A549 (cell line): ENCODE measurements around the gene TMEM176B. TPM values are rescaled to one million over a fixed set of nuclear protein-coding genes. Genes with fewer than 3 reads are reported as not detected.

Experiments
- ATAC-seq, 2 experiments: fragments of 200-7000 bp in 1 of 2; fragments of >200 bp in 1 of 2; cut with Nextera tagmentation in 1 of 2; cut with Tn5 transposase in 1 of 2; 3 replicates each; pipeline versions ENCODE4 v1.8.0 to v1.9.1; 2018 to 2020; ENCODE audit warnings: mild to moderate bottlenecking in 1 of 2, moderate library complexity in 1 of 2
- CTCF ChIA-PET: fragments of 300-600 bp; sonication (Branson Sonifier 250); formaldehyde crosslinking; extraction: SDS; loops from one replicate; lab custom pipeline; 2021; ENCODE audit warnings: antibody characterized with exemption, inconsistent platforms; lab: Yijun Ruan, JAX
- POLR2A ChIA-PET: fragments of 350-600 bp; formaldehyde crosslinking; extraction: SDS; loops from one replicate; lab custom pipeline; 2021; ENCODE audit warnings: antibody characterized with exemption, inconsistent platforms; lab: Yijun Ruan, JAX
- DNase-seq, 2 experiments: peaks; one replicate each; pipeline versions ENCODE4 v3.0.0 to v3.0.0-alpha.2; 2011 to 2016; ENCODE audit warnings: low read depth in 1 of 2, low spot score in 1 of 2
- FAIRE-seq: peaks from 2 replicates; lab custom pipeline; 2011; peaks lifted over from hg19 to GRCh38; lab: Jason Lieb, UNC
- H3K27ac ChIP-seq, 2 experiments: fragments of >200 bp; sonication (Bioruptor Twin); formaldehyde crosslinking; 3 replicates each; pipeline ENCODE4 v1.5.1; 2016 to 2017
- H3K4me1 ChIP-seq: fragments of >200 bp; sonication (Bioruptor Twin); formaldehyde crosslinking; 3 replicates; pipeline ENCODE4 v1.6.1; 2016
- H3K4me2 ChIP-seq: fragments of >200 bp; sonication (Bioruptor Twin); formaldehyde crosslinking; 3 replicates; pipeline ENCODE4 v1.6.1; 2016
- H3K4me3 ChIP-seq: fragments of >200 bp; sonication (Bioruptor Twin); formaldehyde crosslinking; 3 replicates; pipeline ENCODE4 v1.5.1; 2016
- H3K9me3 ChIP-seq: fragments of >200 bp; sonication (Bioruptor Twin); formaldehyde crosslinking; 3 replicates; pipeline ENCODE4 v1.6.1; 2016
- BHLHE40 ChIP-seq: IDR thresholded peaks from 2 replicates; pipeline ENCODE4 v1.6.1; 2012; ENCODE audit warnings: low read depth, low read length, inconsistent platforms
- CEBPB ChIP-seq, 2 experiments: fragments of >200 bp in 1 of 2; sonication (Bioruptor Twin) in 1 of 2; formaldehyde crosslinking in 1 of 2; IDR thresholded peaks; 2 replicates each; pipeline ENCODE4 v1.6.1; 2012 to 2016
- CHD2 ChIP-seq: fragments of 150-350 bp; IDR thresholded peaks from 2 replicates; pipeline ENCODE4 v1.6.1; 2014; ENCODE audit warnings: low read length; ENCODE audit not compliant: partially characterized antibody
- CTCF ChIP-seq: fragments of >200 bp; sonication (Bioruptor Twin); formaldehyde crosslinking; IDR thresholded peaks from 3 replicates; pipeline ENCODE4 v1.5.1; 2016
- E2F6 ChIP-seq: IDR thresholded peaks from 2 replicates; pipeline ENCODE4 v1.6.1; 2012; ENCODE audit warnings: low read depth, borderline replicate concordance
- EP300 ChIP-seq, 2 experiments: fragments of >200 bp; sonication (Bioruptor Twin); formaldehyde crosslinking; IDR thresholded peaks; 2 replicates in 1 of 2; 3 replicates in 1 of 2; pipeline ENCODE4 v1.6.1; 2016 to 2017
- FOSB ChIP-seq: fragments of 250-450 bp; sonication (Bioruptor Pico); IDR thresholded peaks from 2 replicates; pipeline ENCODE4 v1.5.0; 2020; ENCODE audit warnings: mild to moderate bottlenecking, moderate library complexity
- GATA3 ChIP-seq: IDR thresholded peaks from 2 replicates; pipeline ENCODE4 v1.6.1; 2012; ENCODE audit warnings: borderline replicate concordance
- HDAC2 ChIP-seq: fragments of 200-600 bp; sonication (generic); IDR thresholded peaks from 2 replicates; pipeline ENCODE4 v1.6.1; 2016
- HOXB13 ChIP-seq: fragments of 250-450 bp; sonication (Bioruptor Pico); IDR thresholded peaks from 2 replicates; pipeline ENCODE4 v1.5.0; 2020; ENCODE audit warnings: low read depth, mild to moderate bottlenecking, moderate library complexity
- JUN ChIP-seq, 2 experiments: fragments of >200 bp; sonication (Bioruptor Twin); formaldehyde crosslinking; IDR thresholded peaks; 2 replicates in 1 of 2; 3 replicates in 1 of 2; pipeline ENCODE4 v1.6.1; 2016 to 2017
- KDM5A ChIP-seq: fragments of 200-600 bp; sonication (generic); IDR thresholded peaks from 2 replicates; pipeline ENCODE4 v1.6.1; 2016; ENCODE audit warnings: antibody characterized with exemption, mild to moderate bottlenecking
- MYC ChIP-seq: IDR thresholded peaks from 2 replicates; pipeline ENCODE4 v1.6.1; 2012; ENCODE audit warnings: mild to moderate bottlenecking, inconsistent platforms, low read length, improper control_type of control experiment, borderline replicate concordance
- NFE2L2 ChIP-seq: fragments of 150-350 bp; conservative IDR thresholded peaks from 2 replicates; pipeline ENCODE4 v1.6.1; 2014; ENCODE audit warnings: low read length
- NR3C1 ChIP-seq: fragments of >200 bp; sonication (Bioruptor Twin); formaldehyde crosslinking; IDR thresholded peaks from 3 replicates; pipeline ENCODE4 v1.6.1; 2017
- POLR2AphosphoS2 ChIP-seq: conservative IDR thresholded peaks from 2 replicates; pipeline ENCODE4 v1.6.1; 2012; ENCODE audit warnings: low read length, improper control_type of control experiment, inconsistent platforms
- RAD21 ChIP-seq, 2 experiments: fragments of >200 bp in 1 of 2; sonication (Bioruptor Twin) in 1 of 2; formaldehyde crosslinking in 1 of 2; IDR thresholded peaks in 1 of 2; conservative IDR thresholded peaks in 1 of 2; 2 replicates in 1 of 2; 3 replicates in 1 of 2; pipeline ENCODE4 v1.6.1; 2012 to 2018; ENCODE audit warnings: inconsistent platforms in 1 of 2
- RCOR1 ChIP-seq: fragments of 150-350 bp; IDR thresholded peaks from 2 replicates; pipeline ENCODE4 v1.6.1; 2014; ENCODE audit warnings: antibody characterized with exemption, low read length, low read depth
- SMC3 ChIP-seq: fragments of >200 bp; sonication (Bioruptor Twin); formaldehyde crosslinking; IDR thresholded peaks from 3 replicates; pipeline ENCODE4 v1.6.1; 2018; ENCODE audit warnings: inconsistent platforms
- SREBF2 ChIP-seq: fragments of 450-650 bp; IDR thresholded peaks from 2 replicates; pipeline ENCODE4 v1.6.1; 2014; ENCODE audit warnings: mild to moderate bottlenecking, moderate library complexity
- ZNF302 ChIP-seq: fragments of 250-450 bp; sonication (Bioruptor Pico); IDR thresholded peaks from 2 replicates; pipeline ENCODE4 v1.9.0; 2021; ENCODE audit warnings: inconsistent platforms, mild to moderate bottlenecking, moderate library complexity
- ZSCAN20 ChIP-seq: fragments of 250-450 bp; sonication (Bioruptor Pico); IDR thresholded peaks from 2 replicates; pipeline ENCODE4 v1.8.0; 2022; ENCODE audit warnings: mild to moderate bottlenecking, moderate library complexity
- WGBS: methylation state at CpG from one replicate; pipeline ENCODE4 v1.1.6; 2017; ENCODE audit errors: missing lambda C conversion rate; 5-methylcytosine and 5-hydroxymethylcytosine counted together
- polyA plus RNA-seq, 4 experiments: library from polyadenylated mRNA; depleted of rRNA in 3 of 4; stranded (reverse); fragments of >200 nt; fragmentation: RNase III in 1 of 4; extraction: RNeasy Plus Mini Kit Qiagen cat#74134 plus additional on column Dnase treatment in 1 of 4; gene quantifications; 2 replicates in 3 of 4; 3 replicates in 1 of 4; pipeline ENCODE4 v1.2.3, GENCODE V29; 2011 to 2017
- TF ChIP-seq, protein P1 (sequence below): fragments of >200 bp; sonication (Bioruptor Twin); formaldehyde crosslinking; IDR thresholded peaks from 3 replicates; pipeline ENCODE4 v1.6.1; 2016

TMEM176B gene
- polyA plus RNA-seq, 2 of the 4 experiments (the other 2 are of a cell fraction): 0.10 TPM; not detected in 1

- under 1% methylated on average over 5 of the region's 6 CpGs for WGBS
- TF ChIP-seq SMC3: no peak
- no peak for TF ChIP-seq CEBPB (IDR thresholded peaks at IDR 0.05)
- TF ChIP-seq, all 56 proteins: peak for 0
- no peaks in the 10 kb centered on the region for H3K9me3 ChIP-seq
- H3K4me3 ChIP-seq: no peak overlapping the region
- DNase-seq (no peak), ATAC-seq (no peak), FAIRE-seq (no peak)
- no peaks in the 10 kb centered on the region for H3K4me1 ChIP-seq
- ChIA-PET CTCF (interaction anchor here (0.8 kb wide), 1 partner anchor 10 kb away, joined by 3 read pairs; no protein-coding TSS in a partner anchor), POLR2A (no interaction called here)
- H3K4me2 ChIP-seq: no peak overlapping the region
- no peak overlapping the region for H3K27ac ChIP-seq
These were observed 35.6 kb upstream of the TMEM176B start for GRCh38 chr7:150835702-150836280.

DNA sequence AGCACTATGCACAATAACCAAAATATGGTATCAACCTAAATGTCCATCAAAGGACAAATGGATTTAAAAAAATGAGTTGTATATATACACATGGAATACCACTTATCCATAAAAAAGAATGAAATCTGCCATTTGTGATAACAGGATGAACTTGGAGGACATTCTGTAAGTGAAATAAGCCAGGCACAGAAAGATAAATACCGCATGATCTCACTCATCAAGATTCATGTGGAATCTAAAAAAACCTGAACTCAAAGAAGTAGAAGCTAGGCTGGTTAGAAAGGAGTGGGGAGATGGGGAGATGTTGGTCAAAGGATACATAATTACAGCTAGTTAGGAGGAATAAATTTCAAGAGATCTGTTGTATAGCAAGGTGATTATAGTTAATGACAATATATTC, 34.9 kb upstream of the TMEM176B start:
- H3K4me2 ChIP-seq: no peak overlapping the region
- TF ChIP-seq NFE2L2 (no peak), HOXB13 (no peak), BHLHE40 (no peak), CTCF (no peak)
- no peaks in the 10 kb centered on the region for H3K4me1 ChIP-seq
- no peak for ATAC-seq
- 2% methylated on average over 1 of the region's 1 CpG for WGBS
- H3K9me3 ChIP-seq: no peaks in the 10 kb centered on the region
- H3K4me3 ChIP-seq: no peak overlapping the region
- POLR2A ChIA-PET: no interaction called here
- H3K27ac ChIP-seq: no peak overlapping the region
- no peak for DNase-seq
- CTCF ChIA-PET: interaction anchor here (0.8 kb wide), 1 partner anchor 11 kb away, joined by 3 read pairs; no protein-coding TSS in a partner anchor
- no peak for FAIRE-seq

GRCh38 chr7:150831851-150832250, 31.7 kb upstream of the TMEM176B start:
- Histone ChIP-seq H3K4me3 (no peak overlapping the region), H3K4me2 (no peak overlapping the region), H3K9me3 (no peaks in the 10 kb centered on the region), H3K4me1 (no peaks in the 10 kb centered on the region), H3K27ac (no peak overlapping the region)
- ATAC-seq (no peak), FAIRE-seq (no peak), DNase-seq (no peak)
- ChIA-PET POLR2A (no interaction called here), CTCF (no interaction called here)
- TF ChIP-seq RAD21 (conservative IDR thresholded peaks at IDR 0.05 in 1 of 2, IDR thresholded peaks at IDR 0.05 in 1 of 2): no peak
- TF ChIP-seq JUN (IDR thresholded peaks at IDR 0.05): no peak
- TF ChIP-seq CHD2: no peak
- no peak for TF ChIP-seq RCOR1
- TF ChIP-seq ZSCAN20 (CRISPR knock-in tag): no peak
- no peak for TF ChIP-seq FOSB (CRISPR knock-in tag)
- no peak for TF ChIP-seq EP300 (IDR thresholded peaks at IDR 0.05)
- TF ChIP-seq ZNF302 (CRISPR knock-in tag): no peak
- no peak for TF ChIP-seq CEBPB (IDR thresholded peaks at IDR 0.05)
- no peak for TF ChIP-seq HDAC2
- TF ChIP-seq SREBF2: no peak
- WGBS: 4% methylated on average over 1 of the region's 1 CpG

DNA sequence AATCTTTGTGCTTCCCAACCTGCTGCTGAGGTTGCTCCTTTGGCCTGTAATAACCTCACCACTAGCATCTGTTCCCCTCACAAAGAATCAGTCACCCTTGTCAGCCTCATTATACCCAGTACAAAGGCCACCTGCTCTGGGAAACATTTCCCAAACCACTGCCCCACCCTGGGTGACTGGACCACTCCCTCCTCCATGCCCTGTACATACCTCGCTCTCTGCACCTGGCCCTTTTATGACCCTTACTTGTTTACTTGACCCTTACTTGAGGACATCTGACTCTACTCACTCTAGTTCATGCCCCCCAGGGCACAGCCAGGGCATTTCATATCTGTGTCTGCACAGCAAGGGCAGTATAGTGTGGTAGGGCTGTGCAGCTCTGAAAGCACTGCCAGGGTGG, 30.8 kb upstream of the TMEM176B start:
- ChIA-PET CTCF (no interaction called here), POLR2A (no interaction called here)
- no peak for DNase-seq
- Histone ChIP-seq H3K9me3 (no peaks in the 10 kb centered on the region), H3K27ac (no peak overlapping the region), H3K4me3 (no peak overlapping the region), H3K4me2 (no peak overlapping the region), H3K4me1 (no peaks in the 10 kb centered on the region)
- no peak for TF ChIP-seq POLR2AphosphoS2
- TF ChIP-seq NR3C1: no peak
- no peak for TF ChIP-seq SMC3
- TF ChIP-seq E2F6: no peak
- TF ChIP-seq, protein P1, sequence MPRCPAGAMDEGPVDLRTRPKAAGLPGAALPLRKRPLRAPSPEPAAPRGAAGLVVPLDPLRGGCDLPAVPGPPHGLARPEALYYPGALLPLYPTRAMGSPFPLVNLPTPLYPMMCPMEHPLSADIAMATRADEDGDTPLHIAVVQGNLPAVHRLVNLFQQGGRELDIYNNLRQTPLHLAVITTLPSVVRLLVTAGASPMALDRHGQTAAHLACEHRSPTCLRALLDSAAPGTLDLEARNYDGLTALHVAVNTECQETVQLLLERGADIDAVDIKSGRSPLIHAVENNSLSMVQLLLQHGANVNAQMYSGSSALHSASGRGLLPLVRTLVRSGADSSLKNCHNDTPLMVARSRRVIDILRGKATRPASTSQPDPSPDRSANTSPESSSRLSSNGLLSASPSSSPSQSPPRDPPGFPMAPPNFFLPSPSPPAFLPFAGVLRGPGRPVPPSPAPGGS: no peak
- TF ChIP-seq KDM5A: no peak
- TF ChIP-seq GATA3: no peak
- no peak for TF ChIP-seq MYC
- FAIRE-seq: no peak
- WGBS: 0% methylated on average over 1 of the region's 1 CpG
- no peak for ATAC-seq
